Stimulated activated effector memory CD8-positive, alpha-beta T cell treated with anti-CD3 and anti-CD28 coated beads, Interleukin-12 subunit alpha, Interleukin-12 subunit beta, amount 100 ng/mL, for 72 hours (primary cell): ENCODE results near the gene LZTR1.
A peak's percentile ranks its signal among the peaks of the same experiment; 100 is the strongest.

Experiments used
- ATAC-seq: fragments of 150-1000 bp; cut with Tn5 transposase; 2 replicates; pipeline ENCODE4 v1.10.0; 2021
- DNase-seq, 2 donors: peaks; one replicate each; pipeline ENCODE4 v3.0.0; 2021 to 2022; ENCODE audit warnings: low spot score in 2 of 2
- H3K27ac Mint-ChIP-seq: one replicate; pipeline ENCODE4 v1.8.0; 2022; ENCODE audit warnings: mild to moderate bottlenecking, mixed read lengths
- H3K36me3 Mint-ChIP-seq: one replicate; pipeline ENCODE4 v1.8.0; 2022; ENCODE audit warnings: mild to moderate bottlenecking, mixed read lengths
- H3K4me1 Mint-ChIP-seq: one replicate; pipeline ENCODE4 v1.8.0; 2022; ENCODE audit warnings: mixed read lengths
- H3K4me3 Mint-ChIP-seq: one replicate; pipeline ENCODE4 v1.8.0; 2022; ENCODE audit warnings: mild to moderate bottlenecking, mixed read lengths
- H3K9me3 Mint-ChIP-seq: one replicate; pipeline ENCODE4 v1.8.0; 2022; ENCODE audit warnings: mixed read lengths

LZTR1 gene

GRCh38 chr22:20957683-20958431 lies 24.2 kb upstream of the LZTR1 start:
- Mint-ChIP-seq H3K27ac (no peak overlapping the region), H3K4me1 (peaks cover 27% of the 10 kb centered on the region), H3K4me3 (peak overlapping the region; percentile 65), H3K36me3 (peaks cover 36% of the 10 kb centered on the region), H3K9me3 (no peaks in the 10 kb centered on the region)
- no peak for DNase-seq
- ATAC-seq = peak; percentile 58

- peaks cover 33% of the 10 kb centered on the region for H3K4me1 Mint-ChIP-seq
- DNase-seq (no peak), ATAC-seq (no peak)
- no peak overlapping the region for H3K27ac Mint-ChIP-seq
- H3K4me3 Mint-ChIP-seq = no peak overlapping the region
- peaks cover 16% of the 10 kb centered on the region for H3K36me3 Mint-ChIP-seq
- H3K9me3 Mint-ChIP-seq = no peaks in the 10 kb centered on the region
Measured at GRCh38 chr22:20959578-20960461, 22.3 kb upstream of the LZTR1 start.

GRCh38 chr22:20960609-20961008 lies 21.5 kb upstream of the LZTR1 start:
- peaks cover 8% of the 10 kb centered on the region for H3K36me3 Mint-ChIP-seq
- no peaks in the 10 kb centered on the region for H3K9me3 Mint-ChIP-seq
- H3K4me1 Mint-ChIP-seq = peaks cover 34% of the 10 kb centered on the region
- H3K27ac Mint-ChIP-seq = no peak overlapping the region
- H3K4me3 Mint-ChIP-seq = no peak overlapping the region
- DNase-seq (no peak), ATAC-seq (no peak)

- DNase-seq = no peak
- Mint-ChIP-seq H3K27ac (no peak overlapping the region), H3K4me1 (peaks cover 28% of the 10 kb centered on the region), H3K4me3 (no peak overlapping the region), H3K36me3 (no peaks in the 10 kb centered on the region), H3K9me3 (no peaks in the 10 kb centered on the region)
- no peak for ATAC-seq
Measured at GRCh38 chr22:20962491-20962945, 19.6 kb upstream of the LZTR1 start.

- Mint-ChIP-seq H3K4me3 (peak overlapping the region; percentile 66), H3K27ac (no peak overlapping the region), H3K4me1 (peaks cover 20% of the 10 kb centered on the region), H3K36me3 (no peaks in the 10 kb centered on the region), H3K9me3 (no peaks in the 10 kb centered on the region)
- no peak for DNase-seq
- ATAC-seq = no peak
Measured at GRCh38 chr22:20963201-20964052, 18.7 kb upstream of the LZTR1 start.

GRCh38 chr22:20964090-20964798 lies 17.9 kb upstream of the LZTR1 start:
- H3K36me3 Mint-ChIP-seq = no peaks in the 10 kb centered on the region
- peak overlapping the region; percentile 66 for H3K4me3 Mint-ChIP-seq
- H3K4me1 Mint-ChIP-seq = peaks cover 20% of the 10 kb centered on the region
- DNase-seq = no peak
- H3K27ac Mint-ChIP-seq = peak overlapping the region; percentile 40
- no peak for ATAC-seq
- no peaks in the 10 kb centered on the region for H3K9me3 Mint-ChIP-seq

- H3K4me3 Mint-ChIP-seq = peak overlapping the region; percentile 66
- peak overlapping the region; percentile 40 for H3K27ac Mint-ChIP-seq
- no peaks in the 10 kb centered on the region for H3K36me3 Mint-ChIP-seq
- no peaks in the 10 kb centered on the region for H3K9me3 Mint-ChIP-seq
- ATAC-seq = no peak
- no peak for DNase-seq
- peaks cover 20% of the 10 kb centered on the region for H3K4me1 Mint-ChIP-seq
Measured at GRCh38 chr22:20964799-20965103, 17.3 kb upstream of the LZTR1 start.

GRCh38 chr22:20965104-20965887 lies 16.8 kb upstream of the LZTR1 start:
- Mint-ChIP-seq H3K27ac (no peak overlapping the region), H3K4me1 (peaks cover 20% of the 10 kb centered on the region), H3K36me3 (no peaks in the 10 kb centered on the region), H3K4me3 (peak overlapping the region; percentile 66), H3K9me3 (no peaks in the 10 kb centered on the region)
- ATAC-seq = no peak
- DNase-seq = no peak

GRCh38 chr22:20965888-20966855 lies 15.9 kb upstream of the LZTR1 start:
- H3K36me3 Mint-ChIP-seq = no peaks in the 10 kb centered on the region

GRCh38 chr22:20966883-20967696 lies 15.0 kb upstream of the LZTR1 start, which contains the start of gene AIFM3:
Gene AIFM3, plus strand, starts transcription at chr22:20967255. Its CDS starts 690 bp downstream, at chr22:20967945.
- no peaks in the 10 kb centered on the region for H3K36me3 Mint-ChIP-seq
- DNase-seq (no peak), ATAC-seq (no peak)
- H3K4me3 Mint-ChIP-seq = peak within 1 kb of the TSS; percentile 31
- H3K9me3 Mint-ChIP-seq = no peaks in the 10 kb centered on the region
- H3K27ac Mint-ChIP-seq = peak within 1 kb of the TSS; percentile 48
- H3K4me1 Mint-ChIP-seq = peaks cover 13% of the 10 kb centered on the region

More at GRCh38 chr22:20965888-20966855, 15.9 kb upstream of the LZTR1 start:
- Mint-ChIP-seq H3K27ac (no peak overlapping the region), H3K4me3 (peak overlapping the region; percentile 31), H3K9me3 (no peaks in the 10 kb centered on the region), H3K4me1 (peaks cover 20% of the 10 kb centered on the region)
- DNase-seq (no peak), ATAC-seq (no peak)

- Mint-ChIP-seq H3K4me3 (no peak overlapping the region), H3K9me3 (no peaks in the 10 kb centered on the region), H3K27ac (no peak overlapping the region), H3K4me1 (peaks cover 12% of the 10 kb centered on the region), H3K36me3 (no peaks in the 10 kb centered on the region)
- ATAC-seq (no peak), DNase-seq (no peak)
Measured at GRCh38 chr22:20967697-20968211, 14.3 kb upstream of the LZTR1 start.

GRCh38 chr22:20968281-20968977 lies 13.7 kb upstream of the LZTR1 start:
- no peaks in the 10 kb centered on the region for H3K9me3 Mint-ChIP-seq
- H3K4me3 Mint-ChIP-seq = no peak overlapping the region
- ATAC-seq (no peak), DNase-seq (no peak)
- H3K4me1 Mint-ChIP-seq = peaks cover 12% of the 10 kb centered on the region
- no peak overlapping the region for H3K27ac Mint-ChIP-seq
- no peaks in the 10 kb centered on the region for H3K36me3 Mint-ChIP-seq
